SK-N-SH treated with all-trans-retinoic acid at 6 μM for 48 hours (cell line): ENCODE data around the gene DBI.

Experiments used
- CSDC2 ChIP-seq: fragments of 250-450 bp; sonication (Bioruptor Pico); IDR thresholded peaks from 2 replicates; pipeline ENCODE4 v1.5.0; 2020; ENCODE audit warnings: mild to moderate bottlenecking, moderate library complexity
- TF ChIP-seq, protein P1 (sequence below): fragments of 250-450 bp; sonication (Bioruptor Pico); IDR thresholded peaks from 2 replicates; pipeline ENCODE4 v1.8.0; 2020; ENCODE audit warnings: mild to moderate bottlenecking, moderate library complexity, borderline replicate concordance

DNA sequence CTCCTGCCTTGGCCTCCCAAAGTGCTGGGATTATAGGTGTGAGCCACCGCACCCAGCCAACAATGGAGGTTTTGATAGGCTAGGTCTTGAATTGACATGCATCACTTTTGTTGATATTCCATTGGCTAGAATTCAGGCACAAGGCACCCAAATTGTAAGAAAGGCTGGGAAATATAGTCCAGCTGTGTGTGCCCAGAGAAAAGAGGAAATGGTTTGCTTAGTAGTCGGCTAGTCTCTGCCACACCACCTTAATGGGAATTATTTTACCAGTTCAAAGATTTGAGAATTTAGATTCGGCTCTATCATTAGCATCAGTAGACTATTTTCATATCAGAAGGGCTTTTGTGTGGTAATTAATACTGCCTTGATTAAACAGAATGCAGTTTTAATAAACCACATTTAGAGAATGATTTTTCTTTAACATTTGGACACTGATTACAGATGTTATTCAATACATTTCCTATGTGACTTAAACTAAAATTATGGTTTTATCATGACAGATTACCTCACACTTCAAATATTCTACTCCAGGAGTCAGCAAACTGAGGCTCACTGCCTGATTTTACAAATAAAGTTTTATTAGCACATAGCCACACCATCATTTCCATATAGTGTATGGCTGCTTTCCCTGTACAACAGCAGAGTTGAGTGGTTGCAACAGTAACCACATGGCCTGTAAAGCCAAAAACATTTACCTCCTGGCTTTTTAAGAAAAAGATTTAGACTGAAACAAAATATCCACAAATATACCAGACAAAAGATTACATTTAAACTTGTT lies 27.4 kb downstream of the DBI start:
- TF ChIP-seq, protein P1, sequence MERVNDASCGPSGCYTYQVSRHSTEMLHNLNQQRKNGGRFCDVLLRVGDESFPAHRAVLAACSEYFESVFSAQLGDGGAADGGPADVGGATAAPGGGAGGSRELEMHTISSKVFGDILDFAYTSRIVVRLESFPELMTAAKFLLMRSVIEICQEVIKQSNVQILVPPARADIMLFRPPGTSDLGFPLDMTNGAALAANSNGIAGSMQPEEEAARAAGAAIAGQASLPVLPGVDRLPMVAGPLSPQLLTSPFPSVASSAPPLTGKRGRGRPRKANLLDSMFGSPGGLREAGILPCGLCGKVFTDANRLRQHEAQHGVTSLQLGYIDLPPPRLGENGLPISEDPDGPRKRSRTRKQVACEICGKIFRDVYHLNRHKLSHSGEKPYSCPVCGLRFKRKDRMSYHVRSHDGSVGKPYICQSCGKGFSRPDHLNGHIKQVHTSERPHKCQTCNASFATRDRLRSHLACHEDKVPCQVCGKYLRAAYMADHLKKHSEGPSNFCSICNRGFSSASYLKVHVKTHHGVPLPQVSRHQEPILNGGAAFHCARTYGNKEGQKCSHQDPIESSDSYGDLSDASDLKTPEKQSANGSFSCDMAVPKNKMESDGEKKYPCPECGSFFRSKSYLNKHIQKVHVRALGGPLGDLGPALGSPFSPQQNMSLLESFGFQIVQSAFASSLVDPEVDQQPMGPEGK (CRISPR knock-in tag) = no peak
- no peak for TF ChIP-seq CSDC2 (CRISPR knock-in tag)
